ENCODE measurements around the gene DOCK2.

GRCh38 chr5:169978714-169979113, 341.6 kb downstream of the DOCK2 start:
- TF ChIP-seq, protein P1, sequence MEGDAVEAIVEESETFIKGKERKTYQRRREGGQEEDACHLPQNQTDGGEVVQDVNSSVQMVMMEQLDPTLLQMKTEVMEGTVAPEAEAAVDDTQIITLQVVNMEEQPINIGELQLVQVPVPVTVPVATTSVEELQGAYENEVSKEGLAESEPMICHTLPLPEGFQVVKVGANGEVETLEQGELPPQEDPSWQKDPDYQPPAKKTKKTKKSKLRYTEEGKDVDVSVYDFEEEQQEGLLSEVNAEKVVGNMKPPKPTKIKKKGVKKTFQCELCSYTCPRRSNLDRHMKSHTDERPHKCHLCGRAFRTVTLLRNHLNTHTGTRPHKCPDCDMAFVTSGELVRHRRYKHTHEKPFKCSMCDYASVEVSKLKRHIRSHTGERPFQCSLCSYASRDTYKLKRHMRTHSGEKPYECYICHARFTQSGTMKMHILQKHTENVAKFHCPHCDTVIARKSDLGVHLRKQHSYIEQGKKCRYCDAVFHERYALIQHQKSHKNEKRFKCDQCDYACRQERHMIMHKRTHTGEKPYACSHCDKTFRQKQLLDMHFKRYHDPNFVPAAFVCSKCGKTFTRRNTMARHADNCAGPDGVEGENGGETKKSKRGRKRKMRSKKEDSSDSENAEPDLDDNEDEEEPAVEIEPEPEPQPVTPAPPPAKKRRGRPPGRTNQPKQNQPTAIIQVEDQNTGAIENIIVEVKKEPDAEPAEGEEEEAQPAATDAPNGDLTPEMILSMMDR (conservative IDR thresholded peaks at IDR 0.05) = no peak
- no peak for TF ChIP-seq ZFX (IDR thresholded peaks at IDR 0.05)
